Measurements from ENCODE around the gene COQ2. TPM values are rescaled to one million over a fixed set of nuclear protein-coding genes. Genes with fewer than 3 reads are reported as not detected.
A peak's percentile ranks its signal among the peaks of the same experiment; 100 is the strongest.

Gene COQ2, protein sequence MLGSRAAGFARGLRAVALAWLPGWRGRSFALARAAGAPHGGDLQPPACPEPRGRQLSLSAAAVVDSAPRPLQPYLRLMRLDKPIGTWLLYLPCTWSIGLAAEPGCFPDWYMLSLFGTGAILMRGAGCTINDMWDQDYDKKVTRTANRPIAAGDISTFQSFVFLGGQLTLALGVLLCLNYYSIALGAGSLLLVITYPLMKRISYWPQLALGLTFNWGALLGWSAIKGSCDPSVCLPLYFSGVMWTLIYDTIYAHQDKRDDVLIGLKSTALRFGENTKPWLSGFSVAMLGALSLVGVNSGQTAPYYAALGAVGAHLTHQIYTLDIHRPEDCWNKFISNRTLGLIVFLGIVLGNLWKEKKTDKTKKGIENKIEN
- total RNA-seq (2014; rRNA removed; shearing (Covaris generic)) (8.0 and 9.5 TPM in 2 replicates), polyA plus RNA-seq (2016; fragmentation: Nextera tagmentation; extraction: Ambion mirVana) (19.1 and 20.1 TPM in 2 replicates)

DNA sequence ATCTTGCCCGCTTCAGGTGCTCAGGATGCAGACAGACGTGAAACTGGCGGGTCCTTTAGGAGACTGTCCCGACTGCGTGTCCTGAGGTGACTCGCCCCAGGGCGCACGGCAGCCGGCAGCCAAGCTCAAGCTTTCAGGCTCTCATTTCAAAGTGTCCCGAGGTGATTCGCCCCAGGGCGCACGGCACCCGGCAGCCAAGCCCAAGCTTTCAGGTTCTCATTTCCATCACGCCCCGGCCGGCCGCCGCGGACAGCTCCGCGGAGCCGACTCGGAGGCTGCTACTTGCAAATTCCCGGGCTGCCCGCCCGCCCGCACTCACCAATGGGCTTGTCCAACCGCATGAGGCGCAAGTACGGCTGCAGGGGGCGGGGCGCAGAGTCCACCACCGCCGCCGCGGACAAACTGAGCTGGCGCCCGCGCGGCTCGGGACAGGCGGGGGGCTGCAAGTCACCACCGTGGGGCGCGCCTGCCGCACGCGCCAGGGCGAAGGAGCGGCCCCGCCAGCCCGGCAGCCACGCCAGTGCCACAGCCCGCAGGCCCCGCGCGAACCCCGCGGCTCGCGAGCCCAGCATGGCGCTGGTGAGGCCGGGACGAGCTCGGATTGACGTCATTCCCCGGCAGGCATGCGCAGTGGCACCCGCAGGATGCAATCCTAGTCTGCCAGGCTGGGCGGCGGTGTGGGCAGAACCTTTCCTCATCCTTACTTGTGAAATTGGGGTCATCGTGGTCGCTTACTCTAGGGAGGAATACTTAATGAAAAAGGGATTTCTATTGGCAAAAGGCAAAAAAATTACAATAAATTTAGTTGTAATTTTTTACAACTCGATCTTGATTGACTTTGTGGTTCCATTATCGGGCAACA is at the start of gene COQ2:
TSS of gene COQ2 (minus strand) at position 606 of the 862 bp plus-strand sequence. CDS start at position 572, 34 bp downstream.
- Histone ChIP-seq H3K27ac (peak within 1 kb of the TSS; percentile 97), H3K4me3 (peak within 1 kb of the TSS; percentile 91), H4K20me1 (ENCODE audit: insufficient read depth) (no peaks in the 10 kb centered on the region), H3F3A (ENCODE audit: insufficient read depth) (peaks cover 15% of the 10 kb centered on the region), H3K79me2 (ENCODE audit: insufficient read depth) (peaks cover 9% of the 10 kb centered on the region), H3K4me2 (ENCODE audit: unreplicated experiment) (peak within 1 kb of the TSS; percentile 98), H3K9me2 (ENCODE audit: insufficient read depth) (no peaks in the 10 kb centered on the region), H3K27me3 (replicated peaks; ENCODE audit: insufficient read depth) (no peaks in the 10 kb centered on the region), H3K4me1 (ENCODE audit: insufficient read depth) (peaks cover 5% of the 10 kb centered on the region; the same call in 1 of the 2 replicates), H3K9ac (peak within 1 kb of the TSS; percentile 95), H2AFZ (peak within 1 kb of the TSS; percentile 98), H3K9me3 (ENCODE audit: low read depth) (no peaks in the 10 kb centered on the region), H3K36me3 (ENCODE audit: low read depth) (no peaks in the 10 kb centered on the region)
- peak; percentile 98 for DNase-seq
- TF ChIP-seq EZH2phosphoT487 (IDR thresholded peaks at IDR 0.05; ENCODE audit: insufficient read depth, low read depth) = no peak
- in situ Hi-C loops (cut with MboI) = no loop called here
- 1% methylated on average over 52 to 72 of the region's 76 CpGs for WGBS, 2 experiments (ENCODE audit: low coverage in 1 of 2, low lambda C conversion rate in 2 of 2, missing lambda C conversion rate in 2 of 2)

- DNase-seq = no peak
- Histone ChIP-seq H3K27ac (no peak overlapping the region), H3K36me3 (ENCODE audit: low read depth) (no peaks in the 10 kb centered on the region), H3K9ac (no peak overlapping the region), H4K20me1 (ENCODE audit: insufficient read depth) (no peaks in the 10 kb centered on the region), H3K4me3 (no peak overlapping the region), H2AFZ (no peak overlapping the region), H3K79me2 (ENCODE audit: insufficient read depth) (no peaks in the 10 kb centered on the region), H3K27me3 (replicated peaks; ENCODE audit: insufficient read depth) (peaks cover 13% of the 10 kb centered on the region), H3K9me3 (ENCODE audit: low read depth) (no peaks in the 10 kb centered on the region), H3K4me2 (ENCODE audit: unreplicated experiment) (no peak overlapping the region), H3K9me2 (ENCODE audit: insufficient read depth) (no peaks in the 10 kb centered on the region), H3K4me1 (ENCODE audit: insufficient read depth) (no peaks in the 10 kb centered on the region), H3F3A (ENCODE audit: insufficient read depth) (peaks cover 6% of the 10 kb centered on the region; the same call in 1 of the 2 replicates)
- 65 to 66% methylated on average over 3 of the region's 3 CpGs for WGBS, 2 experiments (ENCODE audit: low coverage in 1 of 2, low lambda C conversion rate in 2 of 2, missing lambda C conversion rate in 2 of 2)
- TF ChIP-seq EZH2phosphoT487 (IDR thresholded peaks at IDR 0.05; ENCODE audit: insufficient read depth, low read depth) (no peak), EZH2 (IDR thresholded peaks at IDR 0.05; ENCODE audit: insufficient read depth, poor library complexity, severe bottlenecking) (no peak)
- in situ Hi-C loops (cut with MboI) = no loop called here
Observed at GRCh38 chr4:83331956-83332355, 47.4 kb upstream of the COQ2 start.

DNA sequence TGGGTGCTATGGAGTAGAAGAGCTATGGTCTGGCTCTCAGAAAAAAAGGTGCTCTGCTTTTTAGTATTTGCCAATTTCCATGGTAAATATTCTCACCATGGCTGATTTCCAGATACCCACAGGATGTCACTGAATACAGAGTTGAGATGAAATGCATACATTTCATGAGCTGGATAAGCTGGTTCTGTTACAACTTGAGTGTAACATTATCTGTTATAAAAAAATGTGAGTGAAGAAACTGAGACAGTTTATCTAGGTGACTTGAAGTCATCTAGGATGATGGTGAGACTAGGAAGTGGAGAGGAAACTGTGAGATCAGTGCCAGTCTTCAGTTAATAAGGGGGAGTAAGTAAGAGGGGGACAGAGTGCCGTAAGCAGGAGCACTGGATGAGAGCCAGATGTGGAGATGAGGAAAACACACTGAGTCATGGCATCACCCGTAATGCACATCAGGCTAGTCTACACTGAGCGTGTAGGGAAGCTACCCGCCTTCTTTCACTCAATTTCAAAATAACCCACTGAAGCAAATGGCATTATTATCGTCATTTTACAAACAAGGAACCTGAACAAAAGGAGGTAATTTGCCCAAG is 45.0 kb upstream of the COQ2 start:
- no peaks in the 10 kb centered on the region for H3K79me2 ChIP-seq (ENCODE audit: insufficient read depth)
- no peak overlapping the region for H3K9ac ChIP-seq
- no peak overlapping the region for H2AFZ ChIP-seq
- H3K4me3 ChIP-seq = no peak overlapping the region
- in situ Hi-C loops (cut with MboI) = no loop called here
- H3K36me3 ChIP-seq (ENCODE audit: low read depth) = no peaks in the 10 kb centered on the region
- H3K27ac ChIP-seq = no peak overlapping the region
- 40 to 48% methylated on average over 5 of the region's 5 CpGs for WGBS, 2 experiments (ENCODE audit: low coverage in 1 of 2, low lambda C conversion rate in 2 of 2, missing lambda C conversion rate in 2 of 2)
- no peak overlapping the region for H3K4me2 ChIP-seq (ENCODE audit: unreplicated experiment)
- peaks cover 13% of the 10 kb centered on the region for H3K27me3 ChIP-seq (replicated peaks; ENCODE audit: insufficient read depth)
- H3K4me1 ChIP-seq (ENCODE audit: insufficient read depth) = no peaks in the 10 kb centered on the region
- TF ChIP-seq EZH2phosphoT487 (IDR thresholded peaks at IDR 0.05; ENCODE audit: insufficient read depth, low read depth) (no peak), EZH2 (IDR thresholded peaks at IDR 0.05; ENCODE audit: insufficient read depth, poor library complexity, severe bottlenecking) (no peak)
- H4K20me1 ChIP-seq (ENCODE audit: insufficient read depth) = no peaks in the 10 kb centered on the region
- H3K9me2 ChIP-seq (ENCODE audit: insufficient read depth) = no peaks in the 10 kb centered on the region
- peak; percentile 56 for DNase-seq
- H3F3A ChIP-seq (ENCODE audit: insufficient read depth) = no peaks in the 10 kb centered on the region
- H3K9me3 ChIP-seq (ENCODE audit: low read depth) = no peaks in the 10 kb centered on the region

DNA sequence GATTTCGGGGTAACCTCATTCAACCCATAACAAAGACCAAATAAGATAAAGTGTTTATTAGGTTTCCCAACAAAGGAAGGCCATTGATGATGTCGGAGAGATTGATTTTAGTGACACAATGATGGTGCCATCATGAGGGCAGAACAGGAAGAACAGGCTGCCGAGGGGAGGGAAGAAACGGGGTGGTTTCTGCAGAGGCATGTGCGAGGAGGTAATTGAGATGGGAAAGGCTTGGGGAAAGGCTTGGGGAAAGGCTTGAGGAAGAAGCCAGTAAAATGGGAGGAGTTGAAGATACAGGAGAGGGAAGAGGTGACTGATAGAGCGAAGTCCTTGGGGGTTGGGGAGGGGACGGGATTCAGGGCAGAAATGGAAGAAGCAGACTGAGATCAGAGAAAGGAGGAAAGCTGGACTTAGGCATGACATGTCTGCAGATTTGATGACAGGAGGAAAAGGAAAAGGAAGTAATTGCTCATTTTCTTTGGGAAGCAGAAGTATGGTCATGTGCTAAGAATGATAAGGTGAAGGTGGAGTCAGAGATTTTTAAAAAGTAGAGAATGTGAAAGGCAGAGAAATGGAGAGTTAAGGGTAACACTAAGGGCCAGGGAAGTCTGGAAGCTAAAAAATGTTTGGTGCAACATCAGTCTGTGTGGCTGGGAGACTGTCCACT is 44.1 kb upstream of the COQ2 start:
- peak overlapping the region; percentile 24; the same call in 1 of the 2 replicates for H2AFZ ChIP-seq
- H3K27ac ChIP-seq = no peak overlapping the region
- H4K20me1 ChIP-seq (ENCODE audit: insufficient read depth) = no peaks in the 10 kb centered on the region
- H3K9me3 ChIP-seq (ENCODE audit: low read depth) = no peaks in the 10 kb centered on the region
- H3K27me3 ChIP-seq (replicated peaks; ENCODE audit: insufficient read depth) = peaks cover 7% of the 10 kb centered on the region; the same call in 1 of the 2 replicates
- no peaks in the 10 kb centered on the region for H3K79me2 ChIP-seq (ENCODE audit: insufficient read depth)
- H3K4me2 ChIP-seq (ENCODE audit: unreplicated experiment) = no peak overlapping the region
- 43 to 47% methylated on average over 7 of the region's 7 CpGs for WGBS, 2 experiments (ENCODE audit: low coverage in 1 of 2, low lambda C conversion rate in 2 of 2, missing lambda C conversion rate in 2 of 2)
- H3K36me3 ChIP-seq (ENCODE audit: low read depth) = no peaks in the 10 kb centered on the region
- H3K4me3 ChIP-seq = no peak overlapping the region
- no peaks in the 10 kb centered on the region for H3K9me2 ChIP-seq (ENCODE audit: insufficient read depth)
- H3K9ac ChIP-seq = no peak overlapping the region
- H3F3A ChIP-seq (ENCODE audit: insufficient read depth) = no peaks in the 10 kb centered on the region
- in situ Hi-C loops (cut with MboI) = no loop called here
- TF ChIP-seq EZH2phosphoT487 (IDR thresholded peaks at IDR 0.05; ENCODE audit: insufficient read depth, low read depth) (no peak), EZH2 (IDR thresholded peaks at IDR 0.05; ENCODE audit: insufficient read depth, poor library complexity, severe bottlenecking) (no peak)
- DNase-seq = peak; percentile 14
- no peaks in the 10 kb centered on the region for H3K4me1 ChIP-seq (ENCODE audit: insufficient read depth)
